ENCODE results near the gene ERICH6.

Gene ERICH6

DNA sequence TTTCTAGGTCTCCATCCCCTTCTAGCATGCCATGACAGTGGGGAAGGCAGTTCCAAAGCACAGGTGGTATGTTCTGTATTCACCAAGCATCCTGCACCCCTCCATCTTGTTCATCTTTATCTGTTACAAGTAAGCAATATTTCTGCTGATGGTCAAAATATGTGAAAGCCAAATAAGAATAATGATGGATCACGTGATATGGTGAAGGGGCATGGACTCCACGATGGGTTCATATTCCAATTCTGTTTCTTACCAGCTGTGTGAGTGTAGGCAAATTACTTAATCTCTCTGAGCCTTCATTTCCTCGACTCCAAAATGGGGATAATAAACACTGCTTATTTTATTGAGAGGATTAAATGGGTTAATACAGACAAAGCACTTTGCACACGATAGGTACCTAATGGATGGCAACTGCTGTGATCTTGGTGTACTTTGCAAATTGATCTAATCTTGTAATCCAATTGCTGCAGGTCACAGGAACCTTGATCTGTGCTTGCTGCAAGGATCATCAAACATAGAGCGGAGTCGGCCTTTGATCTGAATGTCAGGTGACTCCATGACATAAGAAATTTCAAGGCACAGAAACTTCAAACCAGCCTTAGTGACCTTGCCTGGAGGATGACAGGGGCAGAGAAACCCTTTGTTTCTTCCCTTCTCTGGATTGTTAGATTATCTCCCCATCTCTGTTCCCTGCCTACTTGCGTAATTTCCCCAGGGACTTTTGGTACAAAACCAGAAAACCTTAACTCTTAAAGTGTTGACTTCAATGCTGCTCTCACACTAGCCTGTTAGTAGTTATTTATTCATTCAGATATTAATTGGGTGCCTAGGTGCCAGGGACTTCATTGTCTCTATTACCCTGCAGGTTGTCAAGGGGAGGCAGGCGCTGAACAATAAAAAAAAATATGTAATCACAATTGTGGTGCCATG lies 33.4 kb upstream of the ERICH6 start:
- Histone ChIP-seq H3K27me3 (ENCODE audit: control insufficient read depth in 2 of 2, insufficient read depth in 2 of 2, low read length in 2 of 2) (no peaks in the 10 kb centered on the region), H3K9ac (ENCODE audit: low read depth in 1 of 2, low read length in 2 of 2) (no peak overlapping the region), H3K36me3 (ENCODE audit: control insufficient read depth in 2 of 2, insufficient read depth in 2 of 2, low read length in 2 of 2) (peaks cover 0 to 6% of the 10 kb centered on the region in 2 donors), H3K4me3 (ENCODE audit: low read length in 2 of 2) (no peak overlapping the region), H3K27ac (ENCODE audit: low read depth in 2 of 2, low read length in 2 of 2) (no peak overlapping the region), H3K9me3 (ENCODE audit: control insufficient read depth in 2 of 2, low read length in 2 of 2) (no peaks in the 10 kb centered on the region), H3K4me1 (ENCODE audit: control insufficient read depth in 2 of 2, insufficient read depth in 2 of 2, low read length in 2 of 2) (peaks cover 2 to 8% of the 10 kb centered on the region in 2 donors)

DNA sequence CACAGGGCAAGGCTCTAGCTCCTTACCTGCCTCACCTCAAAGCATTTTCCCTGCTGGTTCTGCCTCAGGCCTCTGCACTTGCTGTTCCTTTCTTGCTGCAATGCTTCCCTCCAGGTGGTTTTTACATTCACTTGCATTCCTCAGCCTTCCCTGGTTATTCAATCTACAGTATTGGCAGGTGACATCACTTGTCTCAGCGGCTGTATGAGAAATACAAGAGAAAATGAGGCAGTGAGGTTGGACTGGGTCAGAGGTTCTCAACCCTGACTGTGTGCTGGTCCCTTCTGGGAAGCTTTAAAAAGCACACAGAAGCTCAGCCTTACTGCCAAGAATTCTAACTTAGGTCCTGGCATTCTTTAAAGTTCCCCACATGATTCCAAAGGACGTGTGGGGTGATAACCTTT lies 32.6 kb upstream of the ERICH6 start:
- no peak overlapping the region for H3K27ac ChIP-seq (ENCODE audit: low read depth in 2 of 2, low read length in 2 of 2)
- no peaks in the 10 kb centered on the region for H3K9me3 ChIP-seq (ENCODE audit: control insufficient read depth in 2 of 2, low read length in 2 of 2)
- H3K27me3 ChIP-seq (ENCODE audit: control insufficient read depth in 2 of 2, insufficient read depth in 2 of 2, low read length in 2 of 2) = no peaks in the 10 kb centered on the region
- no peak overlapping the region for H3K4me3 ChIP-seq (ENCODE audit: low read length in 2 of 2)
- H3K36me3 ChIP-seq (ENCODE audit: control insufficient read depth in 2 of 2, insufficient read depth in 2 of 2, low read length in 2 of 2) = no peaks in the 10 kb centered on the region
- H3K9ac ChIP-seq (ENCODE audit: low read depth in 1 of 2, low read length in 2 of 2) = no peak overlapping the region
- peaks cover 2 to 8% of the 10 kb centered on the region in 2 donors for H3K4me1 ChIP-seq (ENCODE audit: control insufficient read depth in 2 of 2, insufficient read depth in 2 of 2, low read length in 2 of 2)

DNA sequence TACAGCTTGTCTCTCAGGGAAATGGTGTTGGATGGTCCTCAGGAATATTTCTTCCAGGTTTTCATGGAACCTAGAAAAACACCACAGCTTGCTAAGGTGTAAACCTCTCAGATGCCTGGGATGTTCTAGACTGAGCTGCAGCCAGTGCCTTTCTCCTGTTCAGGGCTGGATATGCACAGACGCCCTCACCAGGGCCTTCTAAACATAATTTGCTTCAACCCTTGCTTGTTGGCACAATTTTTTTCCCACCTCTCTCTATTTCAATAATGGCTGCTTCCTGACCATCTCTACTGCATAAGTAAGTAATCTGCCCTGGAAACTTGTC lies 31.0 kb upstream of the ERICH6 start:
- Histone ChIP-seq H3K36me3 (ENCODE audit: control insufficient read depth in 2 of 2, insufficient read depth in 2 of 2, low read length in 2 of 2) (no peaks in the 10 kb centered on the region), H3K4me3 (ENCODE audit: low read length in 2 of 2) (no peak overlapping the region), H3K27me3 (ENCODE audit: control insufficient read depth in 2 of 2, insufficient read depth in 2 of 2, low read length in 2 of 2) (no peaks in the 10 kb centered on the region), H3K9ac (ENCODE audit: low read depth in 1 of 2, low read length in 2 of 2) (no peak overlapping the region), H3K27ac (ENCODE audit: low read depth in 2 of 2, low read length in 2 of 2) (no peak overlapping the region), H3K4me1 (ENCODE audit: control insufficient read depth in 2 of 2, insufficient read depth in 2 of 2, low read length in 2 of 2) (peaks cover 2 to 8% of the 10 kb centered on the region in 2 donors), H3K9me3 (ENCODE audit: control insufficient read depth in 2 of 2, low read length in 2 of 2) (no peaks in the 10 kb centered on the region)

DNA sequence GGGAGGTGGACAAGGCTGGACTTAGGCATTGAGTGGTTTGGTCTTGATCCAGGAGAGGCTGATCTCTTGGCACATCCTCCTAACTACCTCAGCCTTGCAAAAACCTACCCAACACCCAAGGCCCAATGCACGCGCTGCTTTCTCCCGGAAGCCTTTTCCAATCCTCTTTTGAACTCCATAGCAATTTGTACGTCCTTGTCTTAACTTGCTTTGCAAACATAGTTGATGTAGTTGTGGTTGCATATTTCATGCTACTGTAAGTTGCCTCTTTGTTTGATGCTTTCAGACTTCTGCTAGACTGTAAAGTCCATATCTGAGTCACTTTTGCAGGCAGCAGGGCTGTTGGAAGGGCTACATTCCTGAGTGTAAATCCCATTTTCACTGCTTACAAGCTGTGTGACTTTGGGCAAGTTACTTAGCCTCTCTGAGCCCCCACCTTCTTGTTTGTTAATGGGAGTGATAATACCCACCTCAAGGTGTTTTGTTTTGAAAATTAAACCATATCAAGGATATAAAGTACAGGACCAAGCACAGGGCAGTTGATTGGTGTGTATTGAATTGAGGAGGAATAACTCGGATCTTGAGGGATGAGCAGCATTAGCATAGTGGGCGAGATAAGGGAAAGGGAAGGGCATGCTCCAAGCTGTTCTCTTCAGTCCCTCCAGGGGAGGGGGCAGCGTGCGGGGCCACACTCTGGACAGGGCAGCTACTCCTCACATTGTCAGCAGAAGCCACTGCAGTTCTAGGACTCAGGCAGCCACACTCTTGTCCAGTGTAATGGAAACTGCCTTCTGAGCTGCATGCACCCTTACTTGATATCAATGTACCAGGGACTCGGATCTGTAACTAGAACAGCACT lies 30.4 kb upstream of the ERICH6 start:
- Histone ChIP-seq H3K27ac (ENCODE audit: low read depth in 2 of 2, low read length in 2 of 2) (no peak overlapping the region), H3K9ac (ENCODE audit: low read depth in 1 of 2, low read length in 2 of 2) (no peak overlapping the region), H3K9me3 (ENCODE audit: control insufficient read depth in 2 of 2, low read length in 2 of 2) (no peaks in the 10 kb centered on the region), H3K27me3 (ENCODE audit: control insufficient read depth in 2 of 2, insufficient read depth in 2 of 2, low read length in 2 of 2) (no peaks in the 10 kb centered on the region), H3K4me1 (ENCODE audit: control insufficient read depth in 2 of 2, insufficient read depth in 2 of 2, low read length in 2 of 2) (peaks cover 2 to 8% of the 10 kb centered on the region in 2 donors), H3K36me3 (ENCODE audit: control insufficient read depth in 2 of 2, insufficient read depth in 2 of 2, low read length in 2 of 2) (no peaks in the 10 kb centered on the region), H3K4me3 (ENCODE audit: low read length in 2 of 2) (no peak overlapping the region)

GRCh38 chr3:150733373-150733935 lies 29.7 kb upstream of the ERICH6 start:
- H3K27me3 ChIP-seq (ENCODE audit: control insufficient read depth in 2 of 2, insufficient read depth in 2 of 2, low read length in 2 of 2) = no peaks in the 10 kb centered on the region
- no peak overlapping the region for H3K9ac ChIP-seq (ENCODE audit: low read depth in 1 of 2, low read length in 2 of 2)
- H3K27ac ChIP-seq (ENCODE audit: low read depth in 2 of 2, low read length in 2 of 2) = no peak overlapping the region
- H3K4me3 ChIP-seq (ENCODE audit: low read length in 2 of 2) = no peak overlapping the region
- peaks cover 2 to 8% of the 10 kb centered on the region in 2 donors for H3K4me1 ChIP-seq (ENCODE audit: control insufficient read depth in 2 of 2, insufficient read depth in 2 of 2, low read length in 2 of 2)
- H3K9me3 ChIP-seq (ENCODE audit: control insufficient read depth in 2 of 2, low read length in 2 of 2) = no peaks in the 10 kb centered on the region
- H3K36me3 ChIP-seq (ENCODE audit: control insufficient read depth in 2 of 2, insufficient read depth in 2 of 2, low read length in 2 of 2) = no peaks in the 10 kb centered on the region

DNA sequence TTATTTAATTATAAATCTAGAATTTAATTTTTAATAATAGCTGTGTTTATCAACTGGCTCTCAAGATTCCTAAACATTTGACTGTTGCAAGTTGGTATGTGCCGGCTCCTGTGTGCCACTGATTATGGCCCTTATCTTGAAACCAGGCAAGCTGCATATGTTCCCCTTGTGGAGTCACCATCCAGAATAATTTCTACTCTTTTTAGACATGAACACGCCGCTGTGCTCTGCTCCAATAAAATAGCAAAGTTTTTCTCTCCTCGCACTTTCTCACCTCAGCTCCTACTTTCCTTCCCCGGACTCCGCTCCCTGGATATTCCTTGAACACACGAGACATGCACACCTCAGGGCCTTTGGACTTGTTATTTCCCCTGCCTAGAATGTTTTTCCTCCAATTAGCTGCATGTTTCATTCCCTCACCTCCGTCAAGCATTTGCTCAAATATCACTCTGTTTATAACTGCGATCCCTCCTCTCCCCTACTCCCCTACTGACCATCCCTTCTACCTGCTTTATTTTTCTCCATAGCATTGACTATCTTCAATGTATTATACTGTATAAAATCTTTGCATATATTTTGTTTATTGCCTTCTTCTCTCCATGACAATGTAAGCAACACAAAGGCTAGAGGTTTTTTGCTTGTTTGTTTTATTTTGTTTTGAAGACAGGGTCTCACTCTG lies 26.1 kb upstream of the ERICH6 start:
- Histone ChIP-seq H3K9me3 (ENCODE audit: control insufficient read depth in 2 of 2, low read length in 2 of 2) (no peaks in the 10 kb centered on the region), H3K4me1 (ENCODE audit: control insufficient read depth in 2 of 2, insufficient read depth in 2 of 2, low read length in 2 of 2) (peaks cover 4 to 6% of the 10 kb centered on the region in 2 donors), H3K4me3 (ENCODE audit: low read length in 2 of 2) (no peak overlapping the region), H3K9ac (ENCODE audit: low read depth in 1 of 2, low read length in 2 of 2) (no peak overlapping the region), H3K27ac (ENCODE audit: low read depth in 2 of 2, low read length in 2 of 2) (no peak overlapping the region), H3K36me3 (ENCODE audit: control insufficient read depth in 2 of 2, insufficient read depth in 2 of 2, low read length in 2 of 2) (no peaks in the 10 kb centered on the region), H3K27me3 (ENCODE audit: control insufficient read depth in 2 of 2, insufficient read depth in 2 of 2, low read length in 2 of 2) (no peaks in the 10 kb centered on the region)

DNA sequence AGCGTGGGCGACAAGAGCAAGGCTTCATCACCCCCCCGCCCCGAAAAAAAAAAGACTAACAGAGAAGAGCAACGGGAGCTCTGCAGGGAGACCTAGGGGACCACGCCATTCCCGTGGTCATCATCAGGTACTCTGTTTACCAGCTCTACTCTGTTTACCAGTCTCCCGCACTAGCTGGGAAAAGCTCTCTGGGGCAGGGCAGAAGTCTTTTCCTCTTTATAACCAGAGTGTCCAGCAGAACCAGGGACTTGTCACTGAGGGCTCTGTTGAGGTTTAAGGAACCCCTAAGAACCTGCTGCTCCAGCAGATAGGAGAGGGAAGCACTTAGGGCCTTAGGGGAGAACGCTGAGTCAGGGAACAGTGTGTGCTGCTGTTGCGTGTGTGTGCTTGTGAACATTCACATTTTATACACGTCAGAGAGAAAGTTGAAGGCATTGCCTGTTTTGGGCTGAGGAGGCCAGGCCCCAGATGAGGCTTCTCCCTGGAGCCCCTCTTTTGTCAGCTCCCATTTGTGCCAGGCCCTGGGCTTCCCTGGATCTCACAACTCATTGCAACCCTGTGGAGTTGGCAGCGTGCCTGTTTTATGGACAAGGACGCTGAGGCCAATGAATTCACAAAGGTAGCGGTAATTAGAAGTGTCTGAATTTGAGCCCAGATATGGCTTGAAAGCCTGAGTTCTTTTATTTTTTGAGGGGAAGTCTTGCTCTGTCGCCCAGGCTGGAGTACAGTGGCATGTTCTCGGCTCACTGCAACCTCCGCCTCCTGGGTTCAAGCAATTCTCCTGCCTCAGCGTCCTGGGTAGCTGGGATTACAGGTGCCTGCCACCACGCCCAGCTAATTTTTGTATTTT lies 24.2 kb upstream of the ERICH6 start:
- Histone ChIP-seq H3K4me1 (ENCODE audit: control insufficient read depth in 2 of 2, insufficient read depth in 2 of 2, low read length in 2 of 2) (peaks cover 4 to 8% of the 10 kb centered on the region in 2 donors), H3K9me3 (ENCODE audit: control insufficient read depth in 2 of 2, low read length in 2 of 2) (no peaks in the 10 kb centered on the region), H3K27me3 (ENCODE audit: control insufficient read depth in 2 of 2, insufficient read depth in 2 of 2, low read length in 2 of 2) (no peaks in the 10 kb centered on the region), H3K36me3 (ENCODE audit: control insufficient read depth in 2 of 2, insufficient read depth in 2 of 2, low read length in 2 of 2) (no peaks in the 10 kb centered on the region), H3K4me3 (ENCODE audit: low read length in 2 of 2) (no peak overlapping the region), H3K27ac (ENCODE audit: low read depth in 2 of 2, low read length in 2 of 2) (no peak overlapping the region), H3K9ac (ENCODE audit: low read depth in 1 of 2, low read length in 2 of 2) (no peak overlapping the region)

- Histone ChIP-seq H3K36me3 (ENCODE audit: control insufficient read depth in 2 of 2, insufficient read depth in 2 of 2, low read length in 2 of 2) (no peaks in the 10 kb centered on the region), H3K9ac (ENCODE audit: low read depth in 1 of 2, low read length in 2 of 2) (peak overlapping the region in 1 of 2 donors; percentile 37), H3K9me3 (ENCODE audit: control insufficient read depth in 2 of 2, low read length in 2 of 2) (no peaks in the 10 kb centered on the region), H3K4me1 (ENCODE audit: control insufficient read depth in 2 of 2, insufficient read depth in 2 of 2, low read length in 2 of 2) (peaks cover 8 to 11% of the 10 kb centered on the region in 2 donors), H3K4me3 (ENCODE audit: low read length in 2 of 2) (peak overlapping the region; percentile 3 to 22), H3K27ac (ENCODE audit: low read depth in 2 of 2, low read length in 2 of 2) (peak overlapping the region; percentile 50 to 59), H3K27me3 (ENCODE audit: control insufficient read depth in 2 of 2, insufficient read depth in 2 of 2, low read length in 2 of 2) (no peaks in the 10 kb centered on the region)
These were observed 21.8 kb upstream of the ERICH6 start for GRCh38 chr3:150725548-150725947.

DNA sequence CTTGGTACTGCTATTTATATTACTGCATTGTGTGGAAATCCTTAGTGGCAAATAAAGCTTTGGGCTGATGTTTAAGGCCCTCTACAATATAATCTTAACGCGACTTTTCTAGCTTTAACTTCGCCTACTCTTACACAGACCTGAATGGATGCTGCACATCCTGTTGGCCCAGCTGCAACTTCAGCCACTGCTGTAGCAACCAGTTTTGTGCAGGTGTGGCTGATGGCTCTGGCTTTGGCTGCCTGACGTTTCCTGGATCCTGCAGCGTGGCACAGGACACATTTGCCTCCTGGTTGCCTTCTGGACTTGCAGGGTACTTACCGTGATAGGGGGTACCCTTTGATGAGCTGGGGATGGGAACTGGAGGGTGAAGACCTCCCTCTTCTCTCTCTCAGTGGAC lies 20.2 kb upstream of the ERICH6 start:
- H3K9me3 ChIP-seq (ENCODE audit: control insufficient read depth in 2 of 2, low read length in 2 of 2) = no peaks in the 10 kb centered on the region
- H3K36me3 ChIP-seq (ENCODE audit: control insufficient read depth in 2 of 2, insufficient read depth in 2 of 2, low read length in 2 of 2) = no peaks in the 10 kb centered on the region
- H3K27me3 ChIP-seq (ENCODE audit: control insufficient read depth in 2 of 2, insufficient read depth in 2 of 2, low read length in 2 of 2) = no peaks in the 10 kb centered on the region
- no peak overlapping the region for H3K4me3 ChIP-seq (ENCODE audit: low read length in 2 of 2)
- no peak overlapping the region for H3K27ac ChIP-seq (ENCODE audit: low read depth in 2 of 2, low read length in 2 of 2)
- H3K4me1 ChIP-seq (ENCODE audit: control insufficient read depth in 2 of 2, insufficient read depth in 2 of 2, low read length in 2 of 2) = peaks cover 8 to 11% of the 10 kb centered on the region in 2 donors
- H3K9ac ChIP-seq (ENCODE audit: low read depth in 1 of 2, low read length in 2 of 2) = no peak overlapping the region
